ENCODE results near the gene CDC14C. TPM values are rescaled to one million over a fixed set of nuclear protein-coding genes. Genes with fewer than 3 reads are reported as not detected.

CDC14C gene
- total RNA-seq, 1 donor, result not detected

GRCh38 chr7:48959676-48960075, 35.3 kb downstream of the CDC14C start:
- Histone ChIP-seq H3K4me3 (ENCODE audit: insufficient read depth, low read length) (no peak overlapping the region), H3K36me3 (ENCODE audit: insufficient read depth, low read length) (no peaks in the 10 kb centered on the region), H2AFZ (ENCODE audit: low read length) (no peak overlapping the region), H4K20me1 (ENCODE audit: insufficient read depth, low read length) (no peaks in the 10 kb centered on the region), H3K79me2 (ENCODE audit: insufficient read depth, low read length) (no peaks in the 10 kb centered on the region), H3K9me3 (ENCODE audit: low read depth, low read length) (peaks cover 4% of the 10 kb centered on the region), H3K4me1 (ENCODE audit: insufficient read depth, low read length) (no peaks in the 10 kb centered on the region), H3K27me3 (ENCODE audit: insufficient read depth, low read length) (no peaks in the 10 kb centered on the region), H3K4me2 (ENCODE audit: insufficient read depth, low read length) (no peak overlapping the region), H3K27ac (ENCODE audit: low read depth, low read length) (no peak overlapping the region)
- no peak for DNase-seq (ENCODE audit: insufficient read length, low spot score, missing footprints)
- no peak for TF ChIP-seq CTCF (IDR thresholded peaks at IDR 0.05; ENCODE audit: extremely low read depth, low read depth, low read length)

GRCh38 chr7:48962821-48963505, 38.6 kb downstream of the CDC14C start:
- DNase-seq (ENCODE audit: insufficient read length, low spot score, missing footprints), result peak; percentile 18
- H2AFZ ChIP-seq (ENCODE audit: low read length), result no peak overlapping the region

GRCh38 chr7:48964074-48964473, 39.7 kb downstream of the CDC14C start:
- no peaks in the 10 kb centered on the region for H4K20me1 ChIP-seq (ENCODE audit: insufficient read depth, low read length)
- H3K27ac ChIP-seq (ENCODE audit: low read depth, low read length), result no peak overlapping the region
- H3K79me2 ChIP-seq (ENCODE audit: insufficient read depth, low read length), result no peaks in the 10 kb centered on the region
- no peak overlapping the region for H2AFZ ChIP-seq (ENCODE audit: low read length)
- no peaks in the 10 kb centered on the region for H3K9me3 ChIP-seq (ENCODE audit: low read depth, low read length)
- no peak overlapping the region for H3K4me3 ChIP-seq (ENCODE audit: insufficient read depth, low read length)
- H3K36me3 ChIP-seq (ENCODE audit: insufficient read depth, low read length), result no peaks in the 10 kb centered on the region
- no peaks in the 10 kb centered on the region for H3K27me3 ChIP-seq (ENCODE audit: insufficient read depth, low read length)
- no peak for TF ChIP-seq CTCF (IDR thresholded peaks at IDR 0.05; ENCODE audit: extremely low read depth, low read depth, low read length)
- no peak overlapping the region for H3K4me2 ChIP-seq (ENCODE audit: insufficient read depth, low read length)
- DNase-seq (ENCODE audit: insufficient read length, low spot score, missing footprints), result no peak
- no peaks in the 10 kb centered on the region for H3K4me1 ChIP-seq (ENCODE audit: insufficient read depth, low read length)

More at GRCh38 chr7:48962821-48963505, 38.6 kb downstream of the CDC14C start:
- Histone ChIP-seq H3K4me2 (ENCODE audit: insufficient read depth, low read length) (no peak overlapping the region), H3K4me1 (ENCODE audit: insufficient read depth, low read length) (no peaks in the 10 kb centered on the region), H3K9me3 (ENCODE audit: low read depth, low read length) (peaks cover 3% of the 10 kb centered on the region), H4K20me1 (ENCODE audit: insufficient read depth, low read length) (no peaks in the 10 kb centered on the region), H3K79me2 (ENCODE audit: insufficient read depth, low read length) (no peaks in the 10 kb centered on the region), H3K27me3 (ENCODE audit: insufficient read depth, low read length) (no peaks in the 10 kb centered on the region), H3K4me3 (ENCODE audit: insufficient read depth, low read length) (no peak overlapping the region), H3K36me3 (ENCODE audit: insufficient read depth, low read length) (no peaks in the 10 kb centered on the region), H3K27ac (ENCODE audit: low read depth, low read length) (no peak overlapping the region)
- no peak for TF ChIP-seq CTCF (IDR thresholded peaks at IDR 0.05; ENCODE audit: extremely low read depth, low read depth, low read length)

GRCh38 chr7:48971173-48971572, 46.8 kb downstream of the CDC14C start:
- DNase-seq (ENCODE audit: insufficient read length, low spot score, missing footprints), result no peak
- Histone ChIP-seq H3K4me1 (ENCODE audit: insufficient read depth, low read length) (no peaks in the 10 kb centered on the region), H3K27me3 (ENCODE audit: insufficient read depth, low read length) (no peaks in the 10 kb centered on the region), H3K4me2 (ENCODE audit: insufficient read depth, low read length) (no peak overlapping the region), H3K9me3 (ENCODE audit: low read depth, low read length) (no peaks in the 10 kb centered on the region), H3K4me3 (ENCODE audit: insufficient read depth, low read length) (no peak overlapping the region), H3K27ac (ENCODE audit: low read depth, low read length) (no peak overlapping the region), H2AFZ (ENCODE audit: low read length) (no peak overlapping the region), H3K36me3 (ENCODE audit: insufficient read depth, low read length) (no peaks in the 10 kb centered on the region), H4K20me1 (ENCODE audit: insufficient read depth, low read length) (no peaks in the 10 kb centered on the region), H3K79me2 (ENCODE audit: insufficient read depth, low read length) (no peaks in the 10 kb centered on the region)
- no peak for TF ChIP-seq CTCF (IDR thresholded peaks at IDR 0.05; ENCODE audit: extremely low read depth, low read depth, low read length)
